Upper lobe of left lung (tissue), 6 donors: Measurements from ENCODE around the gene KDM2A. TPM values are rescaled to one million over a fixed set of nuclear protein-coding genes. Genes with fewer than 3 reads are reported as not detected.

Source experiments
- ATAC-seq, 2 donors: fragments of 200-7000 bp; cut with Tn5 transposase; one replicate each; pipeline ENCODE4 v1.9.1; 2022; ENCODE audit warnings: mild to moderate bottlenecking in 2 of 2, moderate library complexity in 2 of 2; ENCODE audit not compliant: low FRiP score in 2 of 2
- DNase-seq, 2 donors: peaks; one replicate each; pipeline ENCODE4 v3.0.0-alpha.2; 2019 to 2020
- H3K27ac ChIP-seq, 4 donors: fragments of 200-600 bp; sonication (generic); one replicate each; pipeline ENCODE4 v1.5.1; 2016 to 2019
- H3K27me3 ChIP-seq, 4 donors: fragments of 200-600 bp; sonication (generic); one replicate each; pipeline ENCODE4 v1.5.1; 2017 to 2019
- H3K36me3 ChIP-seq, 4 donors: fragments of 200-600 bp; sonication (generic); one replicate each; pipeline ENCODE4 v1.5.1; 2016 to 2019
- H3K4me1 ChIP-seq, 4 donors: fragments of 200-600 bp; sonication (generic); one replicate each; pipeline ENCODE4 v1.5.1; 2018 to 2019
- H3K4me3 ChIP-seq, 4 donors: fragments of 200-600 bp; sonication (generic); one replicate each; pipeline ENCODE4 v1.5.1; 2017 to 2019; ENCODE audit warnings: mild to moderate bottlenecking in 2 of 4, moderate library complexity in 1 of 4
- H3K9me3 ChIP-seq, 4 donors: fragments of 200-600 bp; sonication (generic); one replicate each; pipeline ENCODE4 v1.5.1; 2018 to 2019
- CTCF ChIP-seq, 6 experiments: fragments of 450-650 bp in 4 of 6; fragments of 200-600 bp in 2 of 6; sonication (generic) in 2 of 6; IDR thresholded peaks; one replicate each; pipeline ENCODE4 v1.5.1; 2016 to 2019; ENCODE audit warnings: antibody characterized with exemption in 6 of 6
- EP300 ChIP-seq, 4 donors: sonication (generic); formaldehyde crosslinking; IDR thresholded peaks; one replicate each; pipeline ENCODE4 v1.5.1; 2017; ENCODE audit warnings: antibody characterized with exemption in 4 of 4, control low read depth in 2 of 4
- POLR2A ChIP-seq, 4 donors: fragments of 450-650 bp; IDR thresholded peaks; one replicate each; pipeline ENCODE4 v1.5.1; 2016 to 2017; ENCODE audit warnings: antibody characterized with exemption in 4 of 4, mild to moderate bottlenecking in 2 of 4
- POLR2AphosphoS5 ChIP-seq, 2 donors: sonication (generic); formaldehyde crosslinking; IDR thresholded peaks; one replicate each; pipeline ENCODE4 v1.5.1; 2017; ENCODE audit warnings: antibody characterized with exemption in 2 of 2
- WGBS, 2 donors: methylation state at CpG; one replicate each; pipeline ENCODE4 v1.1.5; 2017 to 2018; 5-methylcytosine and 5-hydroxymethylcytosine counted together
- total RNA-seq, 6 donors: library from RNA; depleted of rRNA in 4 of 6; stranded (reverse); fragments of >200 nt in 4 of 6; gene quantifications; one replicate each; pipeline versions ENCODE4 v1.1.0 to v1.2.1, GENCODE V29; 2016 to 2021
- donor health status: DM: no; HTN: no; CAD: no; lungs with moderate emphysema.
- donor health status: DM: no; HTN: yes; CAD: no; lungs with severe emphysema.

KDM2A gene
- total RNA-seq, 6 donors from 2014 or later = 63.1 to 229 (median 74.0) TPM

DNA sequence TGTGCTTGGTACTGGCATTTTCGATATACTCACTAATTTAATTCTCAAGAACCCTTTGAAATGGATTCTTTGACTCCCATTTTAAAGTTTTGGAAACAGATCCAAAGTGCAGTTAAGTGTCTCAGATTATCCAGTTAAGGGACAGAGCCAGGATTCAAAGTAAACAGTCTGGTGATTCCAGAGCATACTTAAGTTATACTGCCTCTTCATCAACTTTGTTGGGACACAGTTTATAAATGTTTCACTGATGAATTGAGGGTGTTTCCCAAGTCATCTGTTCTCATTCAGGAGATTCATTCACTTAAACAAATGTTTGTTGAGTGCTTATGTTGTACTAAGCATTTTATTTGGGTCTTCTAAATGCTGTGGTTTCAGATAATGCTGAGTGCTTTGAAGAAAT is 17.1 kb downstream of the KDM2A start:
- peaks cover 17 to 92% (median 49%) of the 10 kb centered on the region in 4 donors for H3K36me3 ChIP-seq
- WGBS, 2 donors = 81 to 91% methylated on average over 1 of the region's 1 CpG
- DNase-seq (no peak), ATAC-seq (no peak)
- H3K27ac ChIP-seq = no peak overlapping the region
- peaks cover 0 to 6% (median 1%) of the 10 kb centered on the region in 4 donors for H3K4me1 ChIP-seq
- H3K9me3 ChIP-seq = no peaks in the 10 kb centered on the region
- no peaks in the 10 kb centered on the region for H3K27me3 ChIP-seq
- no peak overlapping the region for H3K4me3 ChIP-seq
- TF ChIP-seq CTCF (IDR thresholded peaks at IDR 0.05) = no peak
- no peak for TF ChIP-seq EP300 (IDR thresholded peaks at IDR 0.05)
- TF ChIP-seq POLR2A (IDR thresholded peaks at IDR 0.05) = no peak
- TF ChIP-seq POLR2AphosphoS5 (IDR thresholded peaks at IDR 0.05) = no peak

DNA sequence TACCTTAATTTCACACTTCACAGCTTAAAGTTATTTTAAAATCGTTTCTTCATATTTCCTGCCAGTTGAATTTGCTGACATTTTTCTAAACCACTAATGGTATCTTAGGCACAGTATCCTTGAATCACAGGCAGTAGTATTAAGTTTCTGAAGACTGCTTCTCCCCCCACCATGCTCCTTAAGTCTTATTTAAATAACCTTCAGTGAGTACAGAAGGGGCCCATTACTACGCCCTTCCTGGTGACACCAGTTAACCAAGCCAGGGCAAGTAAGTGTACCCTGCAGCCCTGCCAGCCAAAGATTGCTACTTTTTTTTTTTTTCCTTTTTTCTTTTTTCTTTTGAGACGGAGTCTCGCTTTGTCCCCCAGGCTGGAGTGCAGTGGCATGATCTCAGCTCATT is 19.9 kb downstream of the KDM2A start:
- Histone ChIP-seq H3K27ac (no peak overlapping the region), H3K27me3 (no peaks in the 10 kb centered on the region), H3K36me3 (peaks cover 14 to 79% (median 38%) of the 10 kb centered on the region in 4 donors), H3K4me1 (peaks cover 0 to 6% (median 1%) of the 10 kb centered on the region in 4 donors), H3K4me3 (no peak overlapping the region), H3K9me3 (no peaks in the 10 kb centered on the region)
- DNase-seq (no peak), ATAC-seq (no peak)
- WGBS, 2 donors = 72% methylated on average over 3 to 4 of the region's 4 CpGs
- TF ChIP-seq POLR2AphosphoS5 (IDR thresholded peaks at IDR 0.05) = no peak
- TF ChIP-seq POLR2A (IDR thresholded peaks at IDR 0.05) = no peak
- TF ChIP-seq EP300 (IDR thresholded peaks at IDR 0.05) = no peak
- no peak for TF ChIP-seq CTCF (IDR thresholded peaks at IDR 0.05)

DNA sequence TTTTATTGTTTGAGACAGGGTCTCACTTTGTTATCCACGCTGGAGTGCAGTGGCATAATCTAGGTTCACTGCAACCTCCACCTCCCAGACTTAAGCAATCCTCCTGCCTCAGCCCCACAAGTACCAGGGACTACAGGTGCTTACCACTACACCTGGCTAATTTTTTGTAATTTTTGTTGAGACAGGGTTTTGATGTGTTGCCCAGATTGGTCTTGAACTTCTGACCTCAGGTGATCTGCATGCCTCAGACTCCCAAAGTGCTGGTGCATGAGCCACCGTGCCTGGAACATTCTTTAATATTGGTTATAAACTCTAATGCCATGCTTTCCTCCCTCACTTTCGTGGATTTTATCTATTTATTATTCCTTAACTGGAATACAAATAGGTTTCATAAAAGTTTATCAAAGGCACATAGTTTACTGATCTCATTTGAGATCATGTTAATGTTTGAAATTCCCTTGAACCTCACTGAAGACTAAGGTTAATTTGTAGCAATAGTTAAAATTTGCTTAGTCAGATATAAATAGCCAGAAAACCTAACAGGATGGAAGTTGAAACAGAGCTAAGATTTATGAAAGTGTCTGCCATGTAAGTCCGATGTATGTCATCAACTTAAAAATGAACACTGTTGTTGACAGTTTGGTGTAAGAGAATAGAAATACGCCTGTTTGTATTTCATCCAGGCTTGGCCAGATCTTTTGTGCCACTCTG is 27.6 kb downstream of the KDM2A start:
- peaks cover 0 to 56% (median 23%) of the 10 kb centered on the region in 4 donors for H3K36me3 ChIP-seq
- no peaks in the 10 kb centered on the region for H3K27me3 ChIP-seq
- ATAC-seq (no peak), DNase-seq (no peak)
- TF ChIP-seq POLR2A (IDR thresholded peaks at IDR 0.05) = no peak
- no peak for TF ChIP-seq CTCF (IDR thresholded peaks at IDR 0.05)
- TF ChIP-seq POLR2AphosphoS5 (IDR thresholded peaks at IDR 0.05) = no peak
- TF ChIP-seq EP300 (IDR thresholded peaks at IDR 0.05) = no peak
- peaks cover 0 to 12% (median 2%) of the 10 kb centered on the region in 4 donors for H3K4me1 ChIP-seq
- H3K9me3 ChIP-seq = no peaks in the 10 kb centered on the region
- H3K4me3 ChIP-seq = no peak overlapping the region
- WGBS, 2 donors = 77 to 78% methylated on average over 5 of the region's 5 CpGs
- no peak overlapping the region for H3K27ac ChIP-seq

DNA sequence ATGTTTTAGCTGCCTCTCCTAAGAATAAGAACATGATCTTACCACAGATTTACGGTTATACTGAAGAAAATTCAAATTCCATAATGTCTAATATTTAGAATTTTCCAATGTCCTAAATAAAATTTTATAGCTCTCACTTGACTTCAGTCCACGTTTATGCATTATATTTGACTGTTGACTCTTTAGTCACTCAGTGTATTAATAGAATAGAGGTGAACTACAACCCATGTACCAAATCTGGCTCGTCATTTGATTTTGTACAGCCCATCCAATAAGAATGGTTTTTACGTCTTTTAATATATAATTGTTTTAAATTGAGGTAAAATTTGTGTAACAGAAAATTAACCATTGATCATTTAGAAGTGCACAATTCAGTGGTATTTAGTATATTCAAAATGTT is 34.9 kb downstream of the KDM2A start:
- H3K4me3 ChIP-seq = no peak overlapping the region
- 91 to 92% methylated on average over 4 of the region's 4 CpGs for WGBS, 2 donors
- no peaks in the 10 kb centered on the region for H3K9me3 ChIP-seq
- peaks cover 0 to 3% (median 0%) of the 10 kb centered on the region in 4 donors for H3K4me1 ChIP-seq
- peaks cover 0 to 42% (median 18%) of the 10 kb centered on the region in 4 donors for H3K36me3 ChIP-seq
- ATAC-seq (no peak), DNase-seq (no peak)
- TF ChIP-seq CTCF (IDR thresholded peaks at IDR 0.05) (no peak), POLR2AphosphoS5 (IDR thresholded peaks at IDR 0.05) (no peak), EP300 (IDR thresholded peaks at IDR 0.05) (no peak), POLR2A (IDR thresholded peaks at IDR 0.05) (no peak)
- no peaks in the 10 kb centered on the region for H3K27me3 ChIP-seq
- no peak overlapping the region for H3K27ac ChIP-seq

DNA sequence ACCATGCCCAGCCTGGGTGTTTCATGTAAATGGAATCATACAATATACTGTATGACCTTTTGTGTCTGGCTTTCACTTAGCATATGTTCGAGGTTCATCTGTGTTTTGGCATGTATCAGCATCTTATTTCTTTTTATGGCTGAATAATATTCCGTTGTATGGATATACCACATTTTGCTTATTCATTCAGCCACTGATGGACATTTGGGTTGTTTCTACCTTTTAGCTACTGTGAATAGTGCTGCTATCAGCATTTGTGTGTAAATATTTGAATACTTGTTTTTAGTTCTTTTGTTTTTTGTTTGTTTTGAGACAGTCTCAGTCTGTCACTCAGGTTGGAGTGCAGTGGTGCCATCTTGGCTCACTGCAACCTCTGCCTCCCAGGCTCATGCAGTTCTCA is 35.7 kb downstream of the KDM2A start:
- 97 to 98% methylated on average over 2 of the region's 2 CpGs for WGBS, 2 donors
- no peak for DNase-seq

More for the DNA sequence above, 35.7 kb downstream of the KDM2A start:
- ATAC-seq = no peak
- Histone ChIP-seq H3K27me3 (no peaks in the 10 kb centered on the region), H3K36me3 (peaks cover 0 to 38% (median 17%) of the 10 kb centered on the region in 4 donors), H3K4me3 (no peak overlapping the region), H3K27ac (no peak overlapping the region), H3K9me3 (no peaks in the 10 kb centered on the region), H3K4me1 (peaks cover 0 to 3% (median 0%) of the 10 kb centered on the region in 4 donors)
- TF ChIP-seq CTCF (IDR thresholded peaks at IDR 0.05) = no peak
- TF ChIP-seq EP300 (IDR thresholded peaks at IDR 0.05) = no peak
- no peak for TF ChIP-seq POLR2AphosphoS5 (IDR thresholded peaks at IDR 0.05)
- no peak for TF ChIP-seq POLR2A (IDR thresholded peaks at IDR 0.05)
